Measurements from ENCODE around the gene PLEKHM3. TPM values are rescaled to one million over a fixed set of nuclear protein-coding genes. Genes with fewer than 3 reads are reported as not detected.

The PLEKHM3 gene
- total RNA-seq, 1 donor from 2014 or later = 7.2 TPM

DNA sequence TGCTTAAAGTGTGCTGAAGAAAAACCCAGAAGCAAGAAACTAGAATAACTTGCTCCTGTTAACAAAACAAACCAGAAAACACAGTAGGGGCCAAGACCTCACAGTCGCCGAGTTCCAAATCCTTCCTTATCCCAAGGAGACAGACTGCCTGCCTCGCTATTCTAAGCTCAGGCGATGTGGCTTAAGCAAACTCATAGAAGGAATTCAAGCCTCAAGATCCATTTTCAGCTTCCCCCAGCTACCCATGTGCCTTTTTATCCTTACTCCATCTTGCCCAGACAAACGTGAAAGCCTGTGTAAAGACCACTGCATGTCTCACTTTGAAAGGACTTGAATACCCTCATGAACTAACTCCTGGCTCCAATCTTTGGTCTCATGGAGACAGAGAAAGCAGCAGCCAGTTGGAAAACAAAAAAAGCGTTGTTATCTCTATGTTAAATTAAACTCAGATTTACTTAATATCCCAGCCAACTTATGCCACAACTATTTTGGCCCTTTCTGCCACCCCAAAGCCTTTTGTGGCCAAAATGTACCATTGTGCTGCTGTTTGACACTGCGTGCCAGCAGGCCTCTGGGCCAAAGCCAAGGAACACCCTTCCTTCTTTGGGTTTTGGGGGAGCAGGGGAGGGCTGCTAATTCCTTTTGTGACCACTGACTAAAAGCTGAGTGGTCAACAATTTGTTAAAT is 132.5 kb downstream of the PLEKHM3 start:
- no peak for DNase-seq (ENCODE audit: low read depth in 2 of 2)

DNA sequence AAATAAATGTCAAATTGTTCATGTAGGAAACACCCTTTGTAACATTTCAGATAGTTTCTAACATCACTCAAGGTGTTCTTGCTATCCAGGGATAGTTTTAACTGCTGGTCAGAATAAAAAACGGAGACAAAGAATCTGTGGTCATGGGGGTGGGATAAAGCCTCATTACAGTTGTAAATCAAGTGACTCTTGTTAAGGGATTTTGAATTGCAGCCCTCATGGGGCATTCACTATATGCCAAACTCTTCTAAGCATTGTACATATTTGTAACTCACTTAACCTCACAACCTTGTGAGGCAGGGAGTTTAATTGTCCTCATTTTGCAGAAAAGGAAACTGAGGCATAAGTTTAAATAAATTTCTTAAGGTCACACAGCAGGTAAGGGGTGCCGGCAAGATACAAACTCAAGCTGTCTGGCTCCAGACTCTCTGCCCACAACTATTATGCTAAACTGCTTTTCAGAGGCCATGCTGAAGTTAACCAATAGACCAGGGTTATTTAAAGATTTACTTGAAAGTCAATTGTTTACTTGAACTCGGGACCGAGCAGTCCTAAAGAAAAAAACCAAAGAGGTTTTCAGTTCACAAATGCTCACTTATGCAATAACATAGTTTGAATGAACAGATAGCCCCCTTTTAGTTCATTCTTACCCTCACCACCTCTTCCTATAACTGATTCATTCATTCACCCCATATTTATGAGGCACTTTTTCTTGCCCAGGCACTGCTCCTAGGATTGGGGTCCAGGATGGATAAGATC is 134.1 kb downstream of the PLEKHM3 start:
- DNase-seq (ENCODE audit: low read depth in 2 of 2) = no peak

DNA sequence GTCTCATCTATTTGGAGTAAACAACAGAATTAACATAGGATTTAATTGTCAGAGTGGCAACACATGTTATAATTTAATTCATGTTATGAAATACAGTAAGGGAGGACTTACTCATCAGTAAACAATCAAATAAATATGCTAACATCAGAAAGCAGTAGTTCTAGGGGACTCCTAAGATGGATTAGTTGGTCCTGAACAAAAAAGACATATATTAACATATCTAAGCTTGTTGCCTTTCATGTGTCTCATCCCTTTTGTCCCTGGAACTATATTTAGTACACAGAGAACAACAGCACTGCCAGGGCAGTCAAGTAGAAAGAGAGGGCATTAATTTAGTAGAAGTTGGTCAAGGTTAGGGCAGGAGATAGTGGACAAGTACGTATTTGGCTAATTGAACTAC is 137.8 kb downstream of the PLEKHM3 start:
- no peak for DNase-seq (ENCODE audit: low read depth in 2 of 2)

DNA sequence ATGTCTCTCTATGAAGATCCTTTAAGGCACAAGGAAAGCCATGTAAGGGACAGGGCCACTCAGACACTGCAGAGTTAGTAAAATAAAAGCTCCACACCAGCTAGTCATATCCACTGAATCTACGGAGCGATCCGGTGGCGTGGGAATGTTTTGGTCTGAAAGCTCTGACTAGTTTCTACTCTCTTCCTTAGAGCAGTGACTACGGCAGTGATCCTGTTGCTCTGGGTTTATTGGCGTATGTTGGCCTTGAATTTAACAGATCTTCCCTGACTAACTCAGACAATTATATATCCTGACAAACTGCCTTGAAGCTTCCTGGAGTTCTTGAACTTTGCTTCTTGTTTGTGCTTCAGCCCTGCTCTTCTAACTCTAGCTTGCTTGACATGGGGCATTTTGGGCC is 140.3 kb downstream of the PLEKHM3 start:
- DNase-seq (ENCODE audit: low read depth in 2 of 2) = no peak

DNA sequence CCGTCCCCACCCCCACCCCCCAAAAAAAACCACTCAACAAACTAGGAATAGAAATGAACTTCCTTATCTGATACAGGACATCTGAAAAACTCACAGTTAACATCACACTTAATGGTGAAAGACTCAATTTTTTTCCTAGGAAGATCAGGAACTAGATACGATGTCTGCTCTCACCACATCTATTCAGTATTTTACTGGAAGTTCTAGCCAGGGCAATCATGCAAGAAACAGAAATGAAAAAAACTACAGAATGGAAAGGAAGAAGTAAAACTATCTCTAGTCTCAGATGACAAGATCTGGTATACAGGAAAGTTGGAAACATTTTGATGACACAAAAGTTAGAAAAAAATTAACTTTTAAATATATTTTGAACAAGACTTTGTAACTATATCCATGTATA is 141.2 kb downstream of the PLEKHM3 start:
- DNase-seq (ENCODE audit: low read depth in 2 of 2) = no peak

DNA sequence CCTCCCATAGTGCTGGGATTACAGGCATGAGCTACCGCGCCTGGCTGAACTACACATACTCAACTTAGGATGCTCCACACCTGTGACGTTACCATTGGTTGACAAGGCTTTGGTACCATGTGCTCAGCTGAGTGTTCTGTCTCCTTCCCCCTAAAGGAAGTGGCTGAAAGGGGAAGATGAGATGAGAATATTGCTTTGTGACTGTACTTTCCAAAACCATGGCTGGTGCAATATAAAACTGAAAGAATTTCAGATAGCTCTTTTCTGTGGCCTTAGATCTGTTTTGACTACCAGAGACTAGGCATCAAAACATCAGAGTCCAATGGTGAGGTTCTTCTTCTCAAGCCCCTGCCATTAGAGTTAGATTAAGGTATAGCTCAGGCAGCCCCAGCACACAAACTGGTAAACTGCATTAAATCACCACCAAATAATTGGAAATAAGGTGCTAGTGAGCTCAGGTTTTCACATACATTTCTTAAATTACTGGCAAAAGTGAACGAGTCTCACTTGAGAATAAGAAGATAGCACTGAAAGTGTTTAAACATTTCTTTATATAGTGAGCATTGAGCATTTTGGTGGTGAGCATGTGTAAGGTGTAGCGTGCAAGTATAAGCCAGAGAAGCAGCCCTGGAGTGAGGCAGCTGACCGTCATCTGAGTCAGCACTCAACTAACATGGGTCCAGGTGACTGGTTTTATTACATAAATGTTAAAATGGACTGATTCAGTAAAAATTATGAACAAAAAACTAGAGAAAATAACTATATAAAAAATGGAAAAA is 142.1 kb downstream of the PLEKHM3 start:
- DNase-seq (ENCODE audit: low read depth in 2 of 2) = no peak

DNA sequence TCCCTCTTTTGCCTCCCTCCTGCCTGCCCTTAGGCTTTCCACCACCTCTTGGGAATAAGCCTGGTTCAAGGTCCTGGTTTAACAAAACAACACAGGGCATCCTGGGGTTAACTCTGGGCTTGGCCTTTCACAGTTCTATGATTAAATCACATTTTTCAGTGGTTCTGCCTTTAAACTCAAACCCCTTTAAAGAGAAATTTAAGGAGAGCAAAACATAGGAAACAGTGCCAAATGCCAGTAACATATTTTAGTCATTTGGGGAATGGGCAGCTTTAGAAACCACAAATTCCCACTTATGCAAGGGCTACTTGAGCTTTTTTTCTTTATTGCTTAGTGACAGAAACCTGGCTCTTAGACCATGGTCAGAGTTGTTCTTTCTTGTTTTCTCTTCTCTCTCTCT is 143.4 kb downstream of the PLEKHM3 start:
- no peak for DNase-seq (ENCODE audit: low read depth in 2 of 2)

DNA sequence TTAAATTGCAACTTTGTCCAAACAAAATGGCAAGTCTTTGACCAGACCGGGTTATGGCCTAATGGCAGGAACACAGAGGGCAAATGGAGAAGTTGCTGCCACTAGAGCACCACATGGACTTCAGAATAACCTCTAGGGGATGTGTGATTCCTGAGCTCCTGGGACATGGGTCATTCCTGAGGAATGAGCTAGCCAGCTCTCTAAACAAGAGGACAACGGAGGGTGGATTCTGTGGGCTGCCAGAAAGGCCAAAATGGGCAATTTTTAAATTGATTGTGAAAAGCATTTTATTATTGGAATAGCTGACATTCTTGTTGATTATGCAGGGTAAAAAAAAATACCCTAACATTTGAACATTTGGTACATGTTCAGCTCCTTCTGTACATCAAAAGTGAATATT is 145.8 kb downstream of the PLEKHM3 start:
- DNase-seq (ENCODE audit: low read depth in 2 of 2) = peak in 1 of 2 donors; percentile 15

DNA sequence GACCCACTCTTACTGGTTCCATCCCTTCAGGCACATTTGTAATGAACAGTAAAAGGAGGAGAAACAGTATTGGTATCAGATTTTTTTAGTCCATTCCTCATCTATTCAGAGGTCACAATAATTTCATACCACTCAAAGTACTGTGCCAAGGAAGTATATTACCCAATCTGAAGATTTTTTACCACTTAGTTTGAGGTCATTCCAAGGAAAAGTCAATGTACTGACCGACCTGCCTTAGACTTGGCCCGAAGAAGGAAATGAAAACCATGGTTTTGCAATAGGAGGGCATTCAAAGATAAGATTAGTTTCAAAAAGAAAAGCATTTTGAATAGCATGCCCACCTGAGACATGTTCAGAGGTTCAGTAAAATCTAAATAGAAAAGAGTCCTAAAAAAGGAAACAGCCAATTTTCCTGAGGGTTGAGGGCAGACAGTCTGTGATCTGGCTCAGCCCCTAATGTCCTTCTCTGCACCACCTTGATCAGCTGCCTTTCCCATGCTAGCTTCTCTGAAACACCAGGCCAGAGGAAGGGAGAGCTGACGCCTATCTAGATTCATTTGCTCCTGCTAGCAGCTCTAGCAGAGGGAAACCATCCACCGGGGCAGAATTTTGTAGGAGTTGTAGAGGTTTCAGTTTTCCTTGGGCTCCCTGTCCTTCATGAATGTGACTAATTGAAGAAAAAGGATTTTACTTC is 148.3 kb downstream of the PLEKHM3 start:
- no peak for DNase-seq (ENCODE audit: low read depth in 2 of 2)

DNA sequence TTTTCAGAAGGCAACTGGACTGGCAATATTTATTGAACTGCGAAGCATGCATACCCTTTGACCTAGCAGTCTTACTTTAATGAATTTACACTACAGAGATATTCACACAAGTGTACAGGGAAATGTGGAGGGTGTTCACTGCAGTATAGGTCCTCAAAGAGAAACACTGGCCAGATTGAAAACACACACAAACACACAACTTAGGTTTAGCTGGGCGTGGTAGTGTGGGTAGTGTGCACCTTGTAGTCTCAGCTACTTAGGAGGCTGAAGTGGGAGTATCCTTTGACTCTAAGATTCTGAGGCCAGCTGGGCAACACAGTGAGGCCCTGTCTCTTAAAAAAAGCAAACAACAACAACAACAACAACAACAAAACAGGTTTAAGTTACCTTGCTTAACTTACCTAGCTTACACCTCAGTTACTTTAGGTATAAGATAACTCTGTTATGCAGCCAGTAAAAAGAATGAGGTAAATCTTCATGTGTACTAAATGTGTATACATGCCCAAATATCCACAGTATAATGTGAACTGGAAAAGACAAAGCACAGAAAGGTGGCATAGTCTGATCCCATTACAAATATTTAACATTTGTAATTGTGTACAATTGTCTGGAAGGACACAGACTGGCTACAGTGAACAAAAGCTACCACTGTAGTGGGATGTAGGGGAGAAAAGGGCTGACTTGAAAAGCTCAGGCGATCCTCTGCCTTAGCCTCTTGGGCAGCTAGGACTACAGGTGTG is 149.7 kb downstream of the PLEKHM3 start:
- no peak for DNase-seq (ENCODE audit: low read depth in 2 of 2)

DNA sequence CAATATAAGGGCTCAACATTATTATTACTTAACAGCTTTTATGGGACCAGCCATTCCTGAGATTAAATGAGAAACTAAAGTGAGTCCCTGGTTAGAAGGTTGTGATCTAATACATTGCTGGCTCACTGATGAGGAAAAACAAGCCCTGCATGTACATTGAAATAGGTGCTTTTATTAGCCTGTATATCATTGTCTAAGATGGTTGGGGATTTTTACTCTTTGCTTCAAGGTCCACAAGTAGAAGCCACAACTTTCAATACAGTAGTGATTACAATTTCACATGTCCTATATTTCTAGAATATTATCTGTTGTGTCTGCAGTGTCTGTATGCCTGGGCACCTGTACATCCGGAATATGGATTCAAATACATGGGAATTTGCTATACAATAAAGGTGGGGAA is 151.5 kb downstream of the PLEKHM3 start:
- no peak for DNase-seq (ENCODE audit: low read depth in 2 of 2)

DNA sequence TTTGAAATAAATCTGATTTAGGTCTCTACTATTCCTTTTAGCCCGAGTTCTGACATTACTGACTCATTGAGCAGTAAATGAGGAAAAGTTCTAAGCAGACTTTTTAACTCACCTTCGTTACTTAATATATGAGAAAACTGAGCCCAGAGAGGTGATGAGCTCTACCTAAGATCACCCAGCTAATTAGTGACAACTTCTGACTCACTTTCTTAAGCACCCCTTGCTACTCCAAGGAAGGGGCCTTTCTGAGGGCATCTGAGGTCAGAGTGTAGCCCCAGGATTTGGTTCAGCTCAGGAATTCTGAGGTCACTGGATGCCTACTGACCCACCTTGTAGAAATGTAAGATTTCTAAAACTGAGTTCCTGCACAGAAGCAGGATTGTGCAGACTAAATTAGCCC is 153.4 kb downstream of the PLEKHM3 start:
- DNase-seq (ENCODE audit: low read depth in 2 of 2) = no peak

DNA sequence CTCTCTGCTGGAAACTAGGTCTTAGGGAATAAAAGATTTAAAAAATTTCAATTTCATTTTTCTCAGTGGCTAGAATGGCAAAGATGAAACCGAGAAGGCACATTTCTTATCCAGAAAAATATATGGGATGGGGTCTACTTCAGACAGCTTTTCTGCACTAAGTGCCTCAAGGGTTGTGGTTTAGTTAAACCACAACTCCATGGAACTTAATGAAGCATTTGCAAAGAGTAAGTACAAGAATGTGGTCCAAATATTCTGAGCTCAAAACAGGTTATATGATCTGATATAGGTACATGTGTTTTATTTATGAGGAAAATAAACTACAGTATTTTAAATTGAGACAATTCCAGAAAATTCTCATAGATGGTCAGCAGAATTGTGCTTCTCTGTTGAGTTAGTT is 153.8 kb downstream of the PLEKHM3 start:
- no peak for DNase-seq (ENCODE audit: low read depth in 2 of 2)

DNA sequence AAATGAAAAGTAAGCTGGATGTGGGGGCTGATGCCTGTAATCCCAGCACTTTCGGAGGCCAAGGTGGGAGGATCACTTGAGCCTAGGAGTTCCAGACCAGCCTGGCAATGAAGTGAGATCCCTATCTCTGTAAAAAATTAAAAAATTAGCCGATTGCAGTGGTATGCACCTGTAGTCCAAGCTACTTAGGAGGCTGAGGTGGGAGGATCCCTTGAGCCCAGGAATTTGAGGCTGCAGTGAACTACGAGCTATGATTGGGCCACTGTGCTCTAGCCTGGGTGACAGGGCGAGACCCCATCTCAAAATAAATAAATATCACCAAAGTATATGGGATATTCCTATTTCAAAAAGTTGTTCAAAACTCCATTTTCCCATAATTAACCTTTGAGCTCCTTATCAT is 154.5 kb downstream of the PLEKHM3 start:
- no peak for DNase-seq (ENCODE audit: low read depth in 2 of 2)

DNA sequence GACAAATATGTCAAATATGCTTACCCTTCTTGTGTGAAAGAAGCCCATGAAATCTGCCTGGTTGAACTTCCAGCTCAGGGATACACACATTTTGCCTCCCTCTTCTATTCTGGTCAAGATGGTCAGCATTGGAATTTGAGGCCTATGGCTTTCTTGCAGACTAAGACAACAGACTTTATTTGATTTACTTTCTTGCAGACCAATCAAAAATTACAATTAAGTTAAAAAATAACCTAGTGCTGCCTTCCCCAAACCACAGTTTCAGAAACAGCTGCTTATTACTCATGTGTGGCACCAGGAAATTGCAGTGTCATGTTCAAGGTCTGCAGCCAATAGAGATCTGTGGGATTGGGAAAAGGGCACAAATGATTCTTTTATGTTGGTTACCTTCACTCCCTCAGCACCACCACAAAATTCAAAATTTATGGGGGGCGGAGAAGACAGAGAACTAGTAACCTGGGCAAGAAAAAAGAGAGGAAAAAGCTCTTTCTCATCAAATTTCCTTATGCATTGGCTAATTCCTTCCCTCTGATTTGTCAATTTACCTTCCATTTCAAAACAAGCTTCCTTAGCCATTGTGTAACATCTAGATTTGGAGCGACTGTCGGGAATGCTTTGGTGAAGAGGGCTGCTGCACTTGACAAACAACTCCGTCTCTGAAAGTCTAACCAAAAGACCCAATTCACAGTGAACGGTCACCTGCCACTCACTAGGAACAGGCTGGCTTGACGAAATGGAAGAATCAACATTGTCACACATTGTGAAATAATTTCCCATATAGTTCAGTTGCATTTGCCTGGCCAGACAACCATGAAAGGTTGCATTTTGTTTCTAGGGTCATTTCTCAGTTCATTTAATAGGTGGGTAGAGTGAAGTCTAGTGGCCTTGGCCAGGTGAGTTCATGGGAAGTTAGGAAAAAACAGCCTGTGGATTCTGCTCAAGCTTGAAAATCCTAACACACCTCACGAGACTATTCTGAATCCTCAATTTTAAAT is 155.2 kb downstream of the PLEKHM3 start:
- DNase-seq (ENCODE audit: low read depth in 2 of 2) = peak; percentile 6 to 37

DNA sequence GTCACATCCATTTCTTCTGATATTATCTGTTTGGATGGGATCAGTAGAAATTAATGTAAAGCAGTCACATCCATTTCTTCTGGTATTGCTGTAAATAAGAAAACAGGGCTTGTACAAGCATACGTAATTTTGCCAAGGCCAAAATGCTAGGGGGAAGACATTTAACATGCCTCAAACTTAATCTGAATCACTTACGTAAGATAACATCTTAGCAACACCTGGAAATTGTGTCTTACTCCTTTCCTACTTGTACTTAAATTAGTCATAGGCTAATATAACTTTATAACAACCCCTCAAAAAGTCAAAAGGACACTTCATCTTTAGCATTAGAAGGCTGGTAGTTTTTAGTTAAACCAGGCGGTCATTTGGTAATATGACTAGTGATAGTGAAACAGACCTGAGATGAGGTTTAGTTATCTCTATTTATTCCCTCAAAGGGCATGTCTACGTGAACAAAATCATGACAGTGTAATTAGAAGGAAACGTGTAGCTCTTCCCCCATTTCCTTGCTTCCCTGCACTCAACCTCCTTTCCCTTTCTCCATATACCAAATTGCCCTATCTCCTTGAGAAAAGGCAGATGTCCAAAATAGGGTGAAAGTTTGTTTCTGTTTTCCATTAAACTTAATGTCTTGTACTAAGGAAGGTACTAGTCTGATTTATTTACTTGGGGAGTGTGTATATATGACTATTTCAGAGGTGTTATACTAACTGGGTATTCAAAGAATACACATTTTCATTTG is 156.3 kb downstream of the PLEKHM3 start:
- no peak for DNase-seq (ENCODE audit: low read depth in 2 of 2)

DNA sequence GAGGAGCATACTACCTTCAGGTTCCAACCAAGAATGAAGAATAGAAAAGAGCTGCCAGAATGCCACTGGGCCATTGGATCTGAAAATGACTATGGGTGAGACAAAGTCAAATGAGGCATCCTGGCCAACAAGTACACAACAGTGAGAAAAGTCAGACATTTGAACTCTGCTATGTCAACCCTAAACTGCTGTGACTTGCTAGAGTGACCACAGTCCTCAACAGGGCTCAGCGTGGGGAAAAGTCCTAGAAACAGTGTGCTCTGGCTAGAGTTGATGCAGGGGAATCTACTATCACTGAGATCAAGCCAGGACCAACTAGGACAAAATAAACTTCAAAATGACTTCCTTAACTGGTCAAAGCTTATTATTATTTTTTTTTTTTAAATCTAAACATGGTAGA is 157.4 kb downstream of the PLEKHM3 start:
- DNase-seq (ENCODE audit: low read depth in 2 of 2) = no peak

DNA sequence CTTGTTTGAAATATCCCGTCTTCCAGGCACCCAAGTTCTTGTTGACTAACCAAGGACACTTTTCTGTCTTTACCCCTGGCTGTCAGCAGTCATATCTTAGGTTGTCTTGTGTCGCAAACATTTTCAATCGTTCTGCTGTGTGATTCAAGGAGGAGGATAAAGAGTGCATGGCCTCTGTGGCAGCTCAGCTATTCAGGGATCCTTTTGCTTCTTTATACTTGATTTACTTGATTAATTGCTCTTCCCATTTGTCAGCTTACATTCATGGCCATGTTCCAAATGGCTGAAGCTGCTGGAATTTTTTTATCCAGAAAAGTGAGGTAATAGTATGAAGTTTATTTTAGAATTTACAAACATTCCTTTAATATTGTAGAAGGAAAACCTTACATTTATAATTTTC is 158.3 kb downstream of the PLEKHM3 start:
- no peak for DNase-seq (ENCODE audit: low read depth in 2 of 2)

DNA sequence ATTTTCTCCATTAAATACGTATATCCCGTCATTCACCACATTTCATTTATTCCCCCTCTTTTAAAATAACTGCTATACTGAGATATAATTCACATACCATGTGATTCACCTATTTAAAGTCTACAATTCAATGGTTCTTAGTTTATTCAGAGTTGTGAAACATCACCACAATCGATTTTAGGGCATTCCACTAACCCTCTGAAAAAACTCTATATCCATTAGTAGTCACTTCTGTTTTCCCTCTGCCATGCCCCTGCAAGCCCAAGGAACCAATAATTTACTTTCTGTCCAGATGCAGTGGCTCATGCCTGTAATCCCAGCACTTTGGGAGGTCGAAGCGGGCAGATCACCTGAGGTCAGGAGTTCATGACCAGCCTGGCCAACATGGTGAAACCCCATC is 160.1 kb downstream of the PLEKHM3 start:
- no peak for DNase-seq (ENCODE audit: low read depth in 2 of 2)
